CD4-positive, alpha-beta memory T cell (primary cell): ENCODE results near the gene C16orf89. TPM values are rescaled to one million over a fixed set of nuclear protein-coding genes. Genes with fewer than 3 reads are reported as not detected.

Source experiments
- CTCF ChIA-PET: fragments of 350-600 bp; sonication (Branson Sonifier 250); formaldehyde crosslinking; loops from one replicate; lab custom pipeline; 2021; ENCODE audit warnings: inconsistent platforms; ENCODE audit not compliant: partially characterized antibody; lab: Charles Lee
- POLR2A ChIA-PET: fragments of 350-600 bp; sonication (Branson Sonifier 250); formaldehyde crosslinking; loops from one replicate; lab custom pipeline; 2021; ENCODE audit not compliant: partially characterized antibody; lab: Charles Lee
- DNase-seq, 5 donors: peaks; one replicate each; pipeline versions ENCODE4 v3.0.0 to v3.0.0-alpha.2; 2020 to 2022; ENCODE audit warnings: mixed read lengths in 1 of 5
- H3K27ac ChIP-seq: one replicate; pipeline ENCODE4 v1.7.0; 2013; ENCODE audit warnings: low read depth, low read length
- H3K27me3 ChIP-seq: 2 replicates; pipeline ENCODE4 v1.7.0; 2013; ENCODE audit warnings: mild to moderate bottlenecking, low read length, moderate library complexity; ENCODE audit not compliant: insufficient read depth
- H3K36me3 ChIP-seq: 2 replicates; pipeline ENCODE4 v1.7.0; 2013; ENCODE audit warnings: mild to moderate bottlenecking, low read length, moderate library complexity; ENCODE audit not compliant: insufficient read depth
- H3K4me1 ChIP-seq: 2 replicates; pipeline ENCODE4 v1.7.0; 2013; ENCODE audit warnings: mild to moderate bottlenecking, low read length, moderate library complexity; ENCODE audit not compliant: insufficient read depth
- H3K4me3 ChIP-seq, 2 donors: one replicate each; pipeline ENCODE4 v1.7.0; 2013; ENCODE audit warnings: low read length in 2 of 2, mild to moderate bottlenecking in 1 of 2
- H3K9me3 ChIP-seq, 2 donors: one replicate each; pipeline ENCODE4 v1.7.0; 2013; ENCODE audit warnings: low read length in 2 of 2, control low read depth in 1 of 2; ENCODE audit not compliant: control insufficient read depth in 1 of 2
- H3K27ac Mint-ChIP-seq, 7 donors: one replicate each; pipeline ENCODE4 v1.8.0; 2020 to 2021; ENCODE audit warnings: mixed read lengths in 7 of 7, mild to moderate bottlenecking in 6 of 7, inconsistent platforms in 3 of 7, moderate library complexity in 3 of 7
- H3K27me3 Mint-ChIP-seq, 2 donors: one replicate each; pipeline ENCODE4 v1.8.0; 2020 to 2021; ENCODE audit warnings: mixed read lengths in 2 of 2
- H3K36me3 Mint-ChIP-seq, 2 donors: one replicate each; pipeline ENCODE4 v1.8.0; 2020 to 2021; ENCODE audit warnings: mixed read lengths in 2 of 2, inconsistent platforms in 1 of 2, mild to moderate bottlenecking in 1 of 2
- H3K4me1 Mint-ChIP-seq, 4 donors: one replicate each; pipeline ENCODE4 v1.8.0; 2020 to 2021; ENCODE audit warnings: mixed read lengths in 4 of 4, mild to moderate bottlenecking in 1 of 4
- H3K4me3 Mint-ChIP-seq, 8 donors: one replicate each; pipeline ENCODE4 v1.8.0; 2020 to 2021; ENCODE audit warnings: mixed read lengths in 8 of 8, mild to moderate bottlenecking in 7 of 8, moderate library complexity in 6 of 8, inconsistent platforms in 3 of 8
- H3K9me3 Mint-ChIP-seq, 8 donors: one replicate each; pipeline ENCODE4 v1.8.0; 2020 to 2021; ENCODE audit warnings: mixed read lengths in 8 of 8, mild to moderate bottlenecking in 5 of 8, inconsistent platforms in 3 of 8, moderate library complexity in 1 of 8
- intact Hi-C: fragments of 100-400 bp; cut with micrococcal nuclease; formaldehyde crosslinking; loops from one replicate; pipeline ENCODE4 v1.15.1; 2023
- polyA plus RNA-seq, 2 donors: library from polyadenylated mRNA; unstranded; fragments of 300-500 nt; fragmentation: Illumina TruSeq; gene quantifications; one replicate each; pipeline ENCODE4 v1.2.3, GENCODE V29; 2021
- total RNA-seq, 2 experiments: library from RNA; stranded (reverse); gene quantifications; one replicate each; pipeline ENCODE4 v1.2.3, GENCODE V29; 2021

The C16orf89 gene
- total and polyA plus RNA-seq, 4 experiments from 2014 or later, result not detected

GRCh38 chr16:5069048-5069447, 3.3 kb upstream of the C16orf89 start:
- Mint-ChIP-seq H3K4me1 (peaks cover 19 to 28% (median 25%) of the 10 kb centered on the region in 4 donors), H3K36me3 (peaks cover 0 to 7% of the 10 kb centered on the region in 2 donors), H3K9me3 (no peaks in the 10 kb centered on the region), H3K4me3 (no peak overlapping the region), H3K27ac (peak overlapping the region in 1 of 7 donors; percentile 27), H3K27me3 (no peaks in the 10 kb centered on the region)
- CTCF ChIA-PET, result no interaction called here
- intact Hi-C loops, result no loop called here
- no peaks in the 10 kb centered on the region for H3K36me3 ChIP-seq
- no peaks in the 10 kb centered on the region for H3K27me3 ChIP-seq
- H3K4me1 ChIP-seq, result peaks cover 22% of the 10 kb centered on the region
- POLR2A ChIA-PET, result no interaction called here
- DNase-seq, result no peak
- H3K27ac ChIP-seq, result no peak overlapping the region
- no peak overlapping the region for H3K4me3 ChIP-seq
- H3K9me3 ChIP-seq, result no peaks in the 10 kb centered on the region

GRCh38 chr16:5066511-5066910, 755 bp upstream of the C16orf89 start:
- Mint-ChIP-seq H3K36me3 (no peaks in the 10 kb centered on the region), H3K4me1 (peaks cover 5 to 9% (median 7%) of the 10 kb centered on the region in 4 donors), H3K4me3 (no peak overlapping the region), H3K27me3 (peaks cover 0 to 5% of the 10 kb centered on the region in 2 donors), H3K9me3 (no peaks in the 10 kb centered on the region), H3K27ac (no peak overlapping the region)
- no peaks in the 10 kb centered on the region for H3K36me3 ChIP-seq
- H3K9me3 ChIP-seq, result no peaks in the 10 kb centered on the region
- intact Hi-C loops, result no loop called here
- H3K4me1 ChIP-seq, result peaks cover 7% of the 10 kb centered on the region
- no peaks in the 10 kb centered on the region for H3K27me3 ChIP-seq
- ChIA-PET CTCF (no interaction called here), POLR2A (no interaction called here)
- H3K4me3 ChIP-seq, result no peak overlapping the region
- no peak overlapping the region for H3K27ac ChIP-seq
- no peak for DNase-seq

- Histone ChIP-seq H3K27me3 (no peaks in the 10 kb centered on the region), H3K4me1 (no peaks in the 10 kb centered on the region), H3K4me3 (no peak overlapping the region), H3K27ac (no peak overlapping the region), H3K36me3 (no peaks in the 10 kb centered on the region), H3K9me3 (no peaks in the 10 kb centered on the region)
- intact Hi-C loops, result no loop called here
- no peak for DNase-seq
- Mint-ChIP-seq H3K27ac (no peak overlapping the region), H3K4me3 (no peak overlapping the region), H3K36me3 (no peaks in the 10 kb centered on the region), H3K4me1 (no peaks in the 10 kb centered on the region), H3K9me3 (no peaks in the 10 kb centered on the region), H3K27me3 (peaks cover 0 to 5% of the 10 kb centered on the region in 2 donors)
- POLR2A ChIA-PET, result no interaction called here
- CTCF ChIA-PET, result no interaction called here
Measured at GRCh38 chr16:5065326-5065725, 430 bp downstream of the C16orf89 start.

GRCh38 chr16:5064915-5065314, 841 bp downstream of the C16orf89 start:
- POLR2A ChIA-PET, result no interaction called here
- DNase-seq, result no peak
- Mint-ChIP-seq H3K4me1 (no peaks in the 10 kb centered on the region), H3K27me3 (peaks cover 0 to 5% of the 10 kb centered on the region in 2 donors), H3K9me3 (no peaks in the 10 kb centered on the region), H3K4me3 (no peak overlapping the region), H3K27ac (no peak overlapping the region), H3K36me3 (no peaks in the 10 kb centered on the region)
- Histone ChIP-seq H3K27me3 (no peaks in the 10 kb centered on the region), H3K27ac (no peak overlapping the region), H3K4me1 (no peaks in the 10 kb centered on the region), H3K36me3 (no peaks in the 10 kb centered on the region), H3K9me3 (no peaks in the 10 kb centered on the region), H3K4me3 (no peak overlapping the region)
- CTCF ChIA-PET, result no interaction called here
- intact Hi-C loops, result no loop called here

GRCh38 chr16:5062790-5063765, 2.7 kb downstream of the C16orf89 start:
- Histone ChIP-seq H3K4me1 (no peaks in the 10 kb centered on the region), H3K36me3 (no peaks in the 10 kb centered on the region), H3K27me3 (no peaks in the 10 kb centered on the region), H3K9me3 (no peaks in the 10 kb centered on the region), H3K4me3 (no peak overlapping the region), H3K27ac (no peak overlapping the region)
- no peak for DNase-seq
- H3K4me3 Mint-ChIP-seq, result no peak overlapping the region
- ChIA-PET POLR2A (no interaction called here), CTCF (interaction anchor here (1.0 kb wide), 1 partner anchor 9 kb away, joined by 3 read pairs; the partner anchor contains the start of gene ALG1)
- H3K36me3 Mint-ChIP-seq, result no peaks in the 10 kb centered on the region
- intact Hi-C loops, result no loop called here
- peak overlapping the region in 1 of 7 donors; percentile 13 for H3K27ac Mint-ChIP-seq
- H3K9me3 Mint-ChIP-seq, result no peaks in the 10 kb centered on the region
- H3K27me3 Mint-ChIP-seq, result peaks cover 0 to 5% of the 10 kb centered on the region in 2 donors
- H3K4me1 Mint-ChIP-seq, result no peaks in the 10 kb centered on the region

GRCh38 chr16:5062051-5062450, 3.7 kb downstream of the C16orf89 start:
- CTCF ChIA-PET, result interaction anchor here (1.0 kb wide), 1 partner anchor 10 kb away, joined by 3 read pairs; the partner anchor contains the start of gene ALG1
- H3K9me3 Mint-ChIP-seq, result no peaks in the 10 kb centered on the region
- H3K27ac Mint-ChIP-seq, result no peak overlapping the region
- H3K27ac ChIP-seq, result no peak overlapping the region
- H3K9me3 ChIP-seq, result no peaks in the 10 kb centered on the region
- no peaks in the 10 kb centered on the region for H3K4me1 Mint-ChIP-seq
- H3K4me3 ChIP-seq, result no peak overlapping the region
- H3K36me3 Mint-ChIP-seq, result no peaks in the 10 kb centered on the region
- no peaks in the 10 kb centered on the region for H3K4me1 ChIP-seq
- intact Hi-C loops, result no loop called here
- no peaks in the 10 kb centered on the region for H3K27me3 ChIP-seq
- POLR2A ChIA-PET, result no interaction called here
- no peak for DNase-seq
- no peak overlapping the region for H3K4me3 Mint-ChIP-seq
- peaks cover 0 to 5% of the 10 kb centered on the region in 2 donors for H3K27me3 Mint-ChIP-seq
- no peaks in the 10 kb centered on the region for H3K36me3 ChIP-seq

- Mint-ChIP-seq H3K36me3 (no peaks in the 10 kb centered on the region), H3K9me3 (no peaks in the 10 kb centered on the region), H3K27me3 (peaks cover 0 to 5% of the 10 kb centered on the region in 2 donors), H3K4me3 (no peak overlapping the region), H3K4me1 (no peaks in the 10 kb centered on the region), H3K27ac (no peak overlapping the region)
- ChIA-PET CTCF (interaction anchor here (1.5 kb wide), 1 partner anchor 15 kb away, joined by 4 read pairs; no protein-coding TSS in a partner anchor), POLR2A (no interaction called here)
- no peaks in the 10 kb centered on the region for H3K27me3 ChIP-seq
- H3K4me1 ChIP-seq, result no peaks in the 10 kb centered on the region
- no peaks in the 10 kb centered on the region for H3K36me3 ChIP-seq
- H3K9me3 ChIP-seq, result no peaks in the 10 kb centered on the region
- no peak overlapping the region for H3K27ac ChIP-seq
- H3K4me3 ChIP-seq, result no peak overlapping the region
- intact Hi-C loops, result no loop called here
- DNase-seq, result no peak
Measured at GRCh38 chr16:5060073-5060641, 5.6 kb downstream of the C16orf89 start.
